Activated naive CD8-positive, alpha-beta T cell treated with anti-CD3 and anti-CD28 coated beads for 36 hours (primary cell): ENCODE data around the gene OTOS. TPM values are rescaled to one million over a fixed set of nuclear protein-coding genes. Genes with fewer than 3 reads are reported as not detected.

Experiments used
- DNase-seq: peaks from one replicate; pipeline ENCODE4 v3.0.0; 2021
- H3K27ac Mint-ChIP-seq: one replicate; pipeline ENCODE4 v1.8.0; 2022; ENCODE audit warnings: mild to moderate bottlenecking, moderate library complexity, mixed read lengths
- H3K27me3 Mint-ChIP-seq: one replicate; pipeline ENCODE4 v1.8.0; 2022; ENCODE audit warnings: mild to moderate bottlenecking, mixed read lengths
- H3K36me3 Mint-ChIP-seq: one replicate; pipeline ENCODE4 v1.8.0; 2021; ENCODE audit warnings: mild to moderate bottlenecking, mixed read lengths
- H3K4me1 Mint-ChIP-seq: one replicate; pipeline ENCODE4 v1.8.0; 2021; ENCODE audit warnings: mixed read lengths
- H3K4me3 Mint-ChIP-seq: one replicate; pipeline ENCODE4 v1.8.0; 2022; ENCODE audit warnings: mild to moderate bottlenecking, moderate library complexity, mixed read lengths
- H3K9me3 Mint-ChIP-seq: one replicate; pipeline ENCODE4 v1.8.0; 2022; ENCODE audit warnings: mixed read lengths
- total RNA-seq, 2 experiments: library from RNA; stranded (reverse); gene quantifications; one replicate each; pipeline ENCODE4 v1.2.3, GENCODE V29; 2021

Gene OTOS
- total RNA-seq, 2 experiments from 2014 or later = not detected

GRCh38 chr2:240162939-240163714 lies 22.7 kb upstream of the OTOS start:
- DNase-seq = no peak
- Mint-ChIP-seq H3K36me3 (no peaks in the 10 kb centered on the region), H3K27me3 (peaks cover 3% of the 10 kb centered on the region), H3K27ac (no peak overlapping the region), H3K9me3 (no peaks in the 10 kb centered on the region), H3K4me1 (no peaks in the 10 kb centered on the region), H3K4me3 (no peak overlapping the region)

GRCh38 chr2:240162531-240162930 lies 22.1 kb upstream of the OTOS start:
- H3K36me3 Mint-ChIP-seq = no peaks in the 10 kb centered on the region
- H3K27ac Mint-ChIP-seq = no peak overlapping the region
- DNase-seq = no peak
- H3K9me3 Mint-ChIP-seq = no peaks in the 10 kb centered on the region
- H3K4me1 Mint-ChIP-seq = no peaks in the 10 kb centered on the region
- H3K4me3 Mint-ChIP-seq = no peak overlapping the region
- peaks cover 1% of the 10 kb centered on the region for H3K27me3 Mint-ChIP-seq

- no peaks in the 10 kb centered on the region for H3K27me3 Mint-ChIP-seq
- DNase-seq = no peak
- H3K4me1 Mint-ChIP-seq = no peaks in the 10 kb centered on the region
- no peaks in the 10 kb centered on the region for H3K36me3 Mint-ChIP-seq
- no peak overlapping the region for H3K4me3 Mint-ChIP-seq
- no peak overlapping the region for H3K27ac Mint-ChIP-seq
- no peaks in the 10 kb centered on the region for H3K9me3 Mint-ChIP-seq
Measured at GRCh38 chr2:240162032-240162431, 21.6 kb upstream of the OTOS start.

- H3K4me3 Mint-ChIP-seq = no peak overlapping the region
- DNase-seq = no peak
- no peaks in the 10 kb centered on the region for H3K9me3 Mint-ChIP-seq
- no peaks in the 10 kb centered on the region for H3K27me3 Mint-ChIP-seq
- H3K36me3 Mint-ChIP-seq = no peaks in the 10 kb centered on the region
- no peak overlapping the region for H3K27ac Mint-ChIP-seq
- H3K4me1 Mint-ChIP-seq = no peaks in the 10 kb centered on the region
Measured at GRCh38 chr2:240161087-240161750, 20.8 kb upstream of the OTOS start.

- Mint-ChIP-seq H3K27me3 (no peaks in the 10 kb centered on the region), H3K27ac (no peak overlapping the region), H3K36me3 (no peaks in the 10 kb centered on the region), H3K4me3 (no peak overlapping the region), H3K4me1 (no peaks in the 10 kb centered on the region), H3K9me3 (no peaks in the 10 kb centered on the region)
- no peak for DNase-seq
Measured at GRCh38 chr2:240160291-240161086, 20.0 kb upstream of the OTOS start.

GRCh38 chr2:240159251-240159839 lies 18.9 kb upstream of the OTOS start:
- DNase-seq = no peak
- no peak overlapping the region for H3K27ac Mint-ChIP-seq

GRCh38 chr2:240157147-240157470 lies 16.7 kb upstream of the OTOS start:
- H3K4me3 Mint-ChIP-seq = no peak overlapping the region
- peaks cover 6% of the 10 kb centered on the region for H3K27me3 Mint-ChIP-seq
- DNase-seq = no peak
- no peaks in the 10 kb centered on the region for H3K4me1 Mint-ChIP-seq
- peaks cover 2% of the 10 kb centered on the region for H3K9me3 Mint-ChIP-seq
- no peak overlapping the region for H3K27ac Mint-ChIP-seq
- H3K36me3 Mint-ChIP-seq = no peaks in the 10 kb centered on the region

More at GRCh38 chr2:240159251-240159839, 18.9 kb upstream of the OTOS start:
- H3K4me3 Mint-ChIP-seq = no peak overlapping the region
- no peaks in the 10 kb centered on the region for H3K9me3 Mint-ChIP-seq
- H3K27me3 Mint-ChIP-seq = no peaks in the 10 kb centered on the region
- H3K36me3 Mint-ChIP-seq = no peaks in the 10 kb centered on the region
- H3K4me1 Mint-ChIP-seq = no peaks in the 10 kb centered on the region

GRCh38 chr2:240156435-240157146 lies 16.1 kb upstream of the OTOS start:
- no peaks in the 10 kb centered on the region for H3K4me1 Mint-ChIP-seq
- H3K27ac Mint-ChIP-seq = no peak overlapping the region
- no peak overlapping the region for H3K4me3 Mint-ChIP-seq
- peaks cover 2% of the 10 kb centered on the region for H3K9me3 Mint-ChIP-seq
- H3K36me3 Mint-ChIP-seq = no peaks in the 10 kb centered on the region
- H3K27me3 Mint-ChIP-seq = peaks cover 10% of the 10 kb centered on the region
- no peak for DNase-seq

GRCh38 chr2:240155745-240156390 lies 15.4 kb upstream of the OTOS start:
- Mint-ChIP-seq H3K4me3 (no peak overlapping the region), H3K9me3 (peaks cover 2% of the 10 kb centered on the region), H3K27ac (no peak overlapping the region), H3K36me3 (no peaks in the 10 kb centered on the region), H3K4me1 (no peaks in the 10 kb centered on the region), H3K27me3 (peaks cover 14% of the 10 kb centered on the region)
- DNase-seq = no peak

GRCh38 chr2:240155048-240155744 lies 14.7 kb upstream of the OTOS start:
- DNase-seq = no peak
- Mint-ChIP-seq H3K4me1 (no peaks in the 10 kb centered on the region), H3K27ac (no peak overlapping the region), H3K4me3 (no peak overlapping the region), H3K9me3 (peaks cover 2% of the 10 kb centered on the region), H3K36me3 (no peaks in the 10 kb centered on the region), H3K27me3 (peaks cover 15% of the 10 kb centered on the region)

GRCh38 chr2:240154606-240155005 lies 14.1 kb upstream of the OTOS start:
- DNase-seq = no peak

GRCh38 chr2:240153418-240153817 lies 13.0 kb upstream of the OTOS start:
- Mint-ChIP-seq H3K4me1 (no peaks in the 10 kb centered on the region), H3K36me3 (no peaks in the 10 kb centered on the region), H3K27ac (no peak overlapping the region), H3K27me3 (peaks cover 18% of the 10 kb centered on the region), H3K4me3 (no peak overlapping the region), H3K9me3 (peaks cover 2% of the 10 kb centered on the region)
- DNase-seq = no peak

More at GRCh38 chr2:240154606-240155005, 14.1 kb upstream of the OTOS start:
- no peak overlapping the region for H3K4me3 Mint-ChIP-seq
- H3K4me1 Mint-ChIP-seq = no peaks in the 10 kb centered on the region
- H3K27me3 Mint-ChIP-seq = peaks cover 18% of the 10 kb centered on the region
- no peaks in the 10 kb centered on the region for H3K36me3 Mint-ChIP-seq
- H3K27ac Mint-ChIP-seq = no peak overlapping the region
- H3K9me3 Mint-ChIP-seq = peaks cover 2% of the 10 kb centered on the region

- Mint-ChIP-seq H3K27ac (no peak overlapping the region), H3K4me3 (no peak overlapping the region), H3K36me3 (no peaks in the 10 kb centered on the region), H3K4me1 (no peaks in the 10 kb centered on the region), H3K27me3 (peaks cover 18% of the 10 kb centered on the region), H3K9me3 (peaks cover 2% of the 10 kb centered on the region)
- DNase-seq = no peak
Measured at GRCh38 chr2:240151477-240152031, 11.1 kb upstream of the OTOS start.
